DND-41 (cell line): ENCODE measurements around the gene KDM8.

Experiments
- ATAC-seq: fragments of 200-7000 bp; cut with Tn5 transposase; 3 replicates; pipeline ENCODE4 v1.9.1; 2021; ENCODE audit warnings: low read depth; ENCODE audit not compliant: insufficient read depth
- DNase-seq: peaks from one replicate; pipeline ENCODE4 v3.0.0-alpha.2; 2020
- H2AFZ ChIP-seq: 2 replicates; pipeline ENCODE4 v1.6.0; 2012; ENCODE audit warnings: low read depth, low read length
- H3K27ac ChIP-seq: 2 replicates; pipeline ENCODE4 v1.5.1; 2012; ENCODE audit warnings: low read length, inconsistent platforms
- H3K27me3 ChIP-seq: fragments of 200-600 bp; sonication (generic); 2 replicates; pipeline ENCODE4 v1.6.0; 2012; ENCODE audit warnings: low read length, mild to moderate bottlenecking, inconsistent platforms; ENCODE audit not compliant: insufficient read depth, poor library complexity
- H3K36me3 ChIP-seq: 2 replicates; pipeline ENCODE4 v1.5.1; 2012; ENCODE audit warnings: low read length, inconsistent platforms; ENCODE audit not compliant: insufficient read depth
- H3K4me1 ChIP-seq: 2 replicates; pipeline ENCODE4 v1.5.1; 2012; ENCODE audit warnings: mild to moderate bottlenecking, low read length; ENCODE audit not compliant: insufficient read depth
- H3K4me2 ChIP-seq: 2 replicates; pipeline ENCODE4 v1.6.0; 2012; ENCODE audit warnings: mild to moderate bottlenecking, moderate library complexity, low read length, inconsistent platforms; ENCODE audit not compliant: insufficient read depth
- H3K4me3 ChIP-seq, 2 experiments: fragments of 200-600 bp in 1 of 2; shearing (Covaris generic) in 1 of 2; 2 replicates each; pipeline ENCODE4 v1.5.1; 2012 to 2016; ENCODE audit warnings: inconsistent platforms in 2 of 2, low read length in 2 of 2, mild to moderate bottlenecking in 2 of 2, low read depth in 1 of 2, moderate library complexity in 1 of 2
- H3K79me2 ChIP-seq: 2 replicates; pipeline ENCODE4 v1.6.0; 2012; ENCODE audit warnings: low read length, inconsistent platforms; ENCODE audit not compliant: insufficient read depth
- H3K9ac ChIP-seq: 2 replicates; pipeline ENCODE4 v1.6.0; 2012; ENCODE audit warnings: low read depth, mild to moderate bottlenecking, inconsistent platforms, low read length, moderate library complexity
- H3K9me3 ChIP-seq: 2 replicates; pipeline ENCODE4 v1.5.1; 2012; ENCODE audit warnings: low read length, moderate library complexity, mild to moderate bottlenecking, inconsistent platforms; ENCODE audit not compliant: insufficient read depth, severe bottlenecking
- H4K20me1 ChIP-seq: 2 replicates; pipeline ENCODE4 v1.6.0; 2012; ENCODE audit warnings: low read length; ENCODE audit not compliant: insufficient read depth
- EZH2 ChIP-seq: IDR thresholded peaks from 3 replicates; pipeline ENCODE4 v1.6.1; 2012; ENCODE audit warnings: borderline replicate concordance, low read depth, mild to moderate bottlenecking, moderate library complexity, low read length, inconsistent platforms; ENCODE audit not compliant: severe bottlenecking
- TF ChIP-seq, protein P1 (sequence below): IDR thresholded peaks from 2 replicates; pipeline ENCODE4 v1.5.1; 2012; ENCODE audit warnings: borderline replicate concordance, low read length, moderate library complexity, mild to moderate bottlenecking; ENCODE audit not compliant: poor library complexity, severe bottlenecking; ENCODE audit errors: extremely low read depth

Gene KDM8

DNA sequence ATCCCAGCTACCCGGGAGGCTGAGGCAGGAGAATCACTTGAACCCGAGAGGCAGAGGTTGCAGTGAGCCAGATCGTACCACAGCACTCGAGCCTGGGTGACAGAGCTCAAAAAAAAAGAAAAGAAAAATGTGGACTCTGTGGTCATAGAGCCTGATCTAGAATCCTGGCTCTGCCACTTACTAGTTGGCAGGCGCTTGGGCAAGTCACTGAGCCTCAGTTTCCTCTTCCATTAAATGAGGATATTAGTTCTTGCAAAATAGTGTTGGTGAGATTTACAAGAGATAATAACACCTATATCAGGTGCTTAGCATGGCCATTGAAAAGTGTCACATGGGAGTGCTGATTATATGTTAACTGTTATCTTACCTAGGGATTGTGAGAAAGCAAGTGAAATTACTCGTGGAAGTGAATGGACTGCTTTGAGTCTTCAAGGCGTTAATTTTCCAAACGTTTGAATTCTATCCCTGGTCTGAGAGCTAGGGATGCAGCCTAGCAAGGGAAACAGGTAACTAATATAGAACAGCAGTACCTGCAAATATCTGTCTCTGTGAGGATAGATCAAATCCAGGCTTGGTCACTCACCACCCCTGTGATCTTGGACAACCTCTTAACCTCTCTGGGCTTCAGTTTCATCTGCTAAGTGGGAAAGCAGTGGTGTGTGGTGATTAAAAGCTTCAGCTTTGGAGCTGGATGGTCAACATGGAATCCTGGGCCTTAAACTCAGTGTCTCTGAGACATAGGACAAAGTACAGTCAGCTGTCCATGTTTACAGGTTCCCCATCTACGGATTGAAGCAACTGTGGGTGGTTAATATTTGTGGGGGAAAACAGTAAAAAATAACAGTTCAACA is 66.2 kb downstream of the KDM8 start:
- ATAC-seq (no peak), DNase-seq (no peak)
- no peaks in the 10 kb centered on the region for H3K9me3 ChIP-seq
- no peaks in the 10 kb centered on the region; the same call in 1 of the 2 replicates for H3K36me3 ChIP-seq
- H3K4me3 ChIP-seq: peak overlapping the region; percentile 63 to 97
- peak overlapping the region; percentile 83 for H3K9ac ChIP-seq
- H3K79me2 ChIP-seq: peaks cover 34% of the 10 kb centered on the region
- TF ChIP-seq, protein P1, sequence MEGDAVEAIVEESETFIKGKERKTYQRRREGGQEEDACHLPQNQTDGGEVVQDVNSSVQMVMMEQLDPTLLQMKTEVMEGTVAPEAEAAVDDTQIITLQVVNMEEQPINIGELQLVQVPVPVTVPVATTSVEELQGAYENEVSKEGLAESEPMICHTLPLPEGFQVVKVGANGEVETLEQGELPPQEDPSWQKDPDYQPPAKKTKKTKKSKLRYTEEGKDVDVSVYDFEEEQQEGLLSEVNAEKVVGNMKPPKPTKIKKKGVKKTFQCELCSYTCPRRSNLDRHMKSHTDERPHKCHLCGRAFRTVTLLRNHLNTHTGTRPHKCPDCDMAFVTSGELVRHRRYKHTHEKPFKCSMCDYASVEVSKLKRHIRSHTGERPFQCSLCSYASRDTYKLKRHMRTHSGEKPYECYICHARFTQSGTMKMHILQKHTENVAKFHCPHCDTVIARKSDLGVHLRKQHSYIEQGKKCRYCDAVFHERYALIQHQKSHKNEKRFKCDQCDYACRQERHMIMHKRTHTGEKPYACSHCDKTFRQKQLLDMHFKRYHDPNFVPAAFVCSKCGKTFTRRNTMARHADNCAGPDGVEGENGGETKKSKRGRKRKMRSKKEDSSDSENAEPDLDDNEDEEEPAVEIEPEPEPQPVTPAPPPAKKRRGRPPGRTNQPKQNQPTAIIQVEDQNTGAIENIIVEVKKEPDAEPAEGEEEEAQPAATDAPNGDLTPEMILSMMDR: no peak
- no peak for TF ChIP-seq EZH2
- no peaks in the 10 kb centered on the region for H4K20me1 ChIP-seq
- H3K27ac ChIP-seq: peak overlapping the region; percentile 99
- peak overlapping the region; percentile 98 for H2AFZ ChIP-seq
- no peaks in the 10 kb centered on the region for H3K27me3 ChIP-seq
- peaks cover 52% of the 10 kb centered on the region for H3K4me1 ChIP-seq
- H3K4me2 ChIP-seq: peak overlapping the region; percentile 90

DNA sequence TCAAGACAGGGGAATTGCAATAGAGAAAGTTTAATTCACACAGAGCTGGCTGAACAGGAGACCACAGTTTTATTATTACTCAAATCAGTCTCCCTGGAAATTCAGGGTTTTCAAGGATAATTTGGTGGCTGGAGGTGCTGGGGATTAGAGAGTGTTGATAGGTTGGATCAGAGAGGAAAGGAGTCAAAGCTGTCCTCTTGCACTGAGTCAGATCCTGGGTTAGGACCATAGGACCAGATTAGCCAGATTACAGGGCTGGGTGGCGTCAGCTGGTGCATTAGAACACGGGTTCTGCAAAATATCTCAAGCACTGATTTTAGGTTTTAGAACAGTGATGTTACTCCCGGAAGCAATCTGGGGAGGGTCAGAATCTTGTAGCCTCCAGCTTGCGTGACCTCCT is 67.0 kb downstream of the KDM8 start:
- DNase-seq: no peak
- no peak overlapping the region for H2AFZ ChIP-seq
- H3K9me3 ChIP-seq: no peaks in the 10 kb centered on the region
- no peak overlapping the region for H3K27ac ChIP-seq
- no peak for TF ChIP-seq EZH2
- TF ChIP-seq, protein P1: no peak
- peaks cover 34% of the 10 kb centered on the region for H3K79me2 ChIP-seq
- no peaks in the 10 kb centered on the region for H4K20me1 ChIP-seq
- H3K27me3 ChIP-seq: no peaks in the 10 kb centered on the region
- H3K9ac ChIP-seq: no peak overlapping the region
- no peak overlapping the region for H3K4me3 ChIP-seq
- H3K4me2 ChIP-seq: peak overlapping the region; percentile 90; the same call in 1 of the 2 replicates
- peaks cover 53% of the 10 kb centered on the region for H3K4me1 ChIP-seq
- H3K36me3 ChIP-seq: no peaks in the 10 kb centered on the region; the same call in 1 of the 2 replicates
- no peak for ATAC-seq
